ENCODE results near the gene PML. TPM values are rescaled to one million over a fixed set of nuclear protein-coding genes. Genes with fewer than 3 reads are reported as not detected.

PML gene
- total RNA-seq, 1 donor from 2014 or later = 19.1 TPM

GRCh38 chr15:74037171-74038117 is 42.9 kb downstream of the PML start:
- Histone ChIP-seq H3K4me1 (peaks cover 68% of the 10 kb centered on the region), H3K4me3 (no peak overlapping the region), H3K9me3 (replicated peaks) (no peaks in the 10 kb centered on the region), H3K27me3 (ENCODE audit: low read depth) (no peaks in the 10 kb centered on the region), H3K27ac (replicated peaks) (peak overlapping the region; percentile 3), H3K36me3 (peaks cover 55% of the 10 kb centered on the region)
- intact Hi-C loops (cut with micrococcal nuclease) = no loop called here
- TF ChIP-seq, protein P1, sequence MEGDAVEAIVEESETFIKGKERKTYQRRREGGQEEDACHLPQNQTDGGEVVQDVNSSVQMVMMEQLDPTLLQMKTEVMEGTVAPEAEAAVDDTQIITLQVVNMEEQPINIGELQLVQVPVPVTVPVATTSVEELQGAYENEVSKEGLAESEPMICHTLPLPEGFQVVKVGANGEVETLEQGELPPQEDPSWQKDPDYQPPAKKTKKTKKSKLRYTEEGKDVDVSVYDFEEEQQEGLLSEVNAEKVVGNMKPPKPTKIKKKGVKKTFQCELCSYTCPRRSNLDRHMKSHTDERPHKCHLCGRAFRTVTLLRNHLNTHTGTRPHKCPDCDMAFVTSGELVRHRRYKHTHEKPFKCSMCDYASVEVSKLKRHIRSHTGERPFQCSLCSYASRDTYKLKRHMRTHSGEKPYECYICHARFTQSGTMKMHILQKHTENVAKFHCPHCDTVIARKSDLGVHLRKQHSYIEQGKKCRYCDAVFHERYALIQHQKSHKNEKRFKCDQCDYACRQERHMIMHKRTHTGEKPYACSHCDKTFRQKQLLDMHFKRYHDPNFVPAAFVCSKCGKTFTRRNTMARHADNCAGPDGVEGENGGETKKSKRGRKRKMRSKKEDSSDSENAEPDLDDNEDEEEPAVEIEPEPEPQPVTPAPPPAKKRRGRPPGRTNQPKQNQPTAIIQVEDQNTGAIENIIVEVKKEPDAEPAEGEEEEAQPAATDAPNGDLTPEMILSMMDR (IDR thresholded peaks at IDR 0.05; ENCODE audit: borderline replicate concordance) = no peak
- no peak for DNase-seq

- H3K27ac ChIP-seq (replicated peaks) = peak overlapping the region; percentile 72
- no peak for DNase-seq
Measured at GRCh38 chr15:74038707-74039655, 44.5 kb downstream of the PML start.

DNA sequence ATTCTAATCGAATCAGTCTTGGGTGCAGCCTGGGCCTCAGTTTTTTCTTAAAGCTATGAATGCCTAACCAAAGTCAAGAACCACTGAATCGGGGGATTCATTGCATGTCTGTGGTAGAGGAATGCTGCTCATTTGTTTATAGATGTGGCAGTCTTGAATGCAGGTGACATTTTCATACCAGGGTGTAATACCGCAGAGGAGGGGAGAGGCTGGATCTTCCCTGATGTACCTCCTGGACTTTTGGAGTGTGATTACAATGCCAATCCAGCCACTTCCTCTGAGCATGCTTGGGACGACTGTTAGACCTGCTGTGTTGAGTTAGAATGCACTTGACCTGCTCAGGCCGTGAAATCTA is 45.1 kb downstream of the PML start:
- Histone ChIP-seq H3K4me1 (peaks cover 74% of the 10 kb centered on the region), H3K27ac (replicated peaks) (peak overlapping the region; percentile 72)

More at GRCh38 chr15:74038707-74039655, 44.5 kb downstream of the PML start:
- no peak overlapping the region for H3K4me3 ChIP-seq
- H3K36me3 ChIP-seq = peaks cover 49% of the 10 kb centered on the region
- TF ChIP-seq, protein P1 (IDR thresholded peaks at IDR 0.05; ENCODE audit: borderline replicate concordance) = no peak
- H3K9me3 ChIP-seq (replicated peaks) = no peaks in the 10 kb centered on the region
- H3K27me3 ChIP-seq (ENCODE audit: low read depth) = no peaks in the 10 kb centered on the region
- intact Hi-C loops (cut with micrococcal nuclease) = no loop called here
- peaks cover 68% of the 10 kb centered on the region for H3K4me1 ChIP-seq

GRCh38 chr15:74040109-74040850 is 45.8 kb downstream of the PML start:
- TF ChIP-seq, protein P1 (IDR thresholded peaks at IDR 0.05; ENCODE audit: borderline replicate concordance) = no peak
- no peaks in the 10 kb centered on the region for H3K9me3 ChIP-seq (replicated peaks)
- H3K4me3 ChIP-seq = no peak overlapping the region
- no peaks in the 10 kb centered on the region for H3K27me3 ChIP-seq (ENCODE audit: low read depth)
- peak overlapping the region; percentile 72 for H3K27ac ChIP-seq (replicated peaks)
- intact Hi-C loops (cut with micrococcal nuclease) = no loop called here
- H3K36me3 ChIP-seq = peaks cover 46% of the 10 kb centered on the region
- H3K4me1 ChIP-seq = peaks cover 81% of the 10 kb centered on the region
- DNase-seq = peak; percentile 48

More for the DNA sequence above, 45.1 kb downstream of the PML start:
- intact Hi-C loops (cut with micrococcal nuclease) = no loop called here
- no peak for DNase-seq
- Histone ChIP-seq H3K27me3 (ENCODE audit: low read depth) (no peaks in the 10 kb centered on the region), H3K9me3 (replicated peaks) (no peaks in the 10 kb centered on the region), H3K4me3 (no peak overlapping the region), H3K36me3 (peaks cover 46% of the 10 kb centered on the region)
- TF ChIP-seq, protein P1 (IDR thresholded peaks at IDR 0.05; ENCODE audit: borderline replicate concordance) = no peak

GRCh38 chr15:74041311-74041756 is 46.8 kb downstream of the PML start:
- H3K27me3 ChIP-seq (ENCODE audit: low read depth) = no peaks in the 10 kb centered on the region
- intact Hi-C loops (cut with micrococcal nuclease) = no loop called here
- H3K9me3 ChIP-seq (replicated peaks) = no peaks in the 10 kb centered on the region
- peaks cover 35% of the 10 kb centered on the region for H3K36me3 ChIP-seq
- no peak overlapping the region for H3K4me3 ChIP-seq
- TF ChIP-seq, protein P1 (IDR thresholded peaks at IDR 0.05; ENCODE audit: borderline replicate concordance) = no peak
- DNase-seq = no peak
- peak overlapping the region; percentile 72 for H3K27ac ChIP-seq (replicated peaks)
- H3K4me1 ChIP-seq = peaks cover 81% of the 10 kb centered on the region
